ENCODE data around the gene ARHGAP10.

DNA sequence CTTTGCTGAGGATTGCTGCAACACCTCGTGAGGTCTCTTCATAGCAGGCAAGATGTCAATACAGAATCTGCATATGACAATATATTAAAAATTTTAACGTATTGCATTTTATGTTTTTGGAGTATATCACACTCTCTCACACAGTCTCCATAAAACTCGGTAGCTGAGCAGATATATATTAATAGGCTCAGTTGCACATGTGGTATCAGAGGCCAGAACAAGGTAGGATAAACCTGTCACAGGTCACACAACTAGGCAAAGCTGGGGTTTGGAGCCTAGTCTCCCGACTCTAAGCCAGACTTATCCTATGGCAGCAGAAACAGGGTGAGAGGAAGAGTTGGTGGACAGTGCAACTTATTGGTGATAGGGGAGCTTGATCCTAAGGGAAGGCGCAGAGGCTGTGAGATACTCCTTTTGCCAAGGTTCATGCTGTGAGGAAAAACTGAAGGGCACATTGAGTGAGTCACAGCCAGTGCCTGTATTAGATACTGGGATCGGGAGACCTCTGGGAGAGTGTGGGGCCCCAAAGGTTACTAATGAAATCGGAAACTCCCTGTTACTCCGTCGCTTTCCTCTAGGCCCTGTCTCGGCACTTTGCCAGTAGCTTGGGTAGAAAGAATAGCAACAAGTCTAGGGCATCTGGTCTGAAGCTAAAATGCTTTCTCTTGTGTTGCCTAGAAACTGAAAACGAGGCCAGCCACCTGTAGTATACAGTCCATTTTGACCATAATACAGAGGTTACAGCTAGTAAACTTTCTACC lies 195.7 kb downstream of the ARHGAP10 start:
- TF ChIP-seq POLR2A (IDR thresholded peaks at IDR 0.05; ENCODE audit: low read length) (no peak), GATA1 (IDR thresholded peaks at IDR 0.05; ENCODE audit: low read depth, low read length) (no peak)

Measured in erythroblast (primary cell).